Measurements from ENCODE around the gene CDKN2A.

Gene CDKN2A

DNA sequence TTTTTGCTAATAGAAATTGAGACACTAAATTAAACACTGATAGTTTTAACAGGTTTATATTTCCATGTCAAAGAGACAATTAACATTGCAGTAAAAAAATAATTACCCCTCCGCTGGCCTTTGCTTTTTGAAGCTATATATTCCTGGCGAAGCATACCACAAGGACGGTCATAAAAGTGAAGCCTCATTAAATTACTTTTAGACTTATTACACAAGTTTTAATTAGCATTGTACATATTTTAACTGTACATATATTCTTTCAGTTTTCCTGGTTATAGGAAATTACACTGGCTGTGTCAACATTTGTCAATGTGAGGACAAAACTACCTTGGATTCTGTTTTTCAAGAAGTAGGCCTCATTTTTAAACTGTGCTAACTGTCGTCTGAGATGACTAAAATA lies 1.2 kb downstream of the CDKN2A start:
- Histone ChIP-seq H3K9me3 (ENCODE audit: control insufficient read depth in 1 of 2, low read length in 2 of 2) (no peaks in the 10 kb centered on the region), H3K27me3 (ENCODE audit: low read depth, low read length) (peaks cover 34% of the 10 kb centered on the region), H3K4me3 (ENCODE audit: low read depth in 1 of 2, low read length in 2 of 2) (no peak overlapping the region), H3K27ac (ENCODE audit: low read length) (no peak overlapping the region), H3K36me3 (ENCODE audit: control insufficient read depth in 1 of 2, insufficient read depth in 2 of 2, low read length in 2 of 2) (peaks cover 0 to 3% of the 10 kb centered on the region in 2 donors), H3K4me1 (ENCODE audit: control insufficient read depth in 1 of 2, insufficient read depth in 2 of 2, low read length in 2 of 2) (peaks cover 0 to 13% of the 10 kb centered on the region in 2 donors)

DNA sequence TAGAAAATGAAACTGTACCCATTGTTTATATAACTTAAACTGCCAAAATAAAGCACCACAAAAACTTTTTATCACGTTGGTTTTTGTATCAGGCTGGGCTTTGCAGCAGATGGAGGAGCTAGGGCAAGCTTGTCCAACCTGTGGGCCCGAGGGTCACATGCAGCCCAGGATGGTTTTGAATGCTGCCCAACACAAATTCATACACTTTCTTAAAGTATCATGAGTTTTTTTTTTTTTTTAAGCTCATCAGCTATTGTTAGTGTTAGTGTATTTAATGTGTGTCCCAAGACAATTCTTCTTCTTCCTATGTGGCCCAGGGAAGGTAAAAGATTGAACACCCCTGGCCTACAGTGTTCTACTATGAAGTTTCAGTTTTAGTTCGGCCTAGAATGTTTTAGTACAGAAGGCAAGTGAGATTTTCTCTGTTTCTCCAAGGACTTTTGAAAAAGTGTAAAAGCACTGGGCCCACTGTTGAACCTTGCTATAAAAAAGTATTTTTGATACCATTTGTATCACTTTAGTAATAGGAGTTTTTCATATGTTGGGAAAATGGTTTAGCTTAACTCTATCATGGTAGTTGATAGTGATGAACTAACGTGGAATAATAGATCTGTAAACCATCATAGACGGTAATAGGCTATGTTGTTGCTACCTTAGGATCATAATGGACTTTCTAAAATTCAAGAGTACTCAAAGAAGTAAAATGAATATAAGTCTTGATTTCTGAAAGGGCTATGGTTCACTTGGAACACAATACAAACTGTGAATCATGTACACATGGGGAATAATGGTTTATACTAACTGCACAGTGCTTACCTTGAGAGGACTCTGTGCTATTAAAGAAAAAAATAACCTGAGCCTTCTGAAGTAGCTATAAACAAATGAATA lies 2.9 kb downstream of the CDKN2A start:
- H3K27me3 ChIP-seq (ENCODE audit: low read depth, low read length): peaks cover 34% of the 10 kb centered on the region
- H3K4me1 ChIP-seq (ENCODE audit: control insufficient read depth in 1 of 2, insufficient read depth in 2 of 2, low read length in 2 of 2): peaks cover 0 to 13% of the 10 kb centered on the region in 2 donors
- H3K36me3 ChIP-seq (ENCODE audit: control insufficient read depth in 1 of 2, insufficient read depth in 2 of 2, low read length in 2 of 2): peaks cover 0 to 3% of the 10 kb centered on the region in 2 donors
- no peaks in the 10 kb centered on the region for H3K9me3 ChIP-seq (ENCODE audit: control insufficient read depth in 1 of 2, low read length in 2 of 2)
- H3K27ac ChIP-seq (ENCODE audit: low read length): no peak overlapping the region
- H3K4me3 ChIP-seq (ENCODE audit: low read depth in 1 of 2, low read length in 2 of 2): no peak overlapping the region

DNA sequence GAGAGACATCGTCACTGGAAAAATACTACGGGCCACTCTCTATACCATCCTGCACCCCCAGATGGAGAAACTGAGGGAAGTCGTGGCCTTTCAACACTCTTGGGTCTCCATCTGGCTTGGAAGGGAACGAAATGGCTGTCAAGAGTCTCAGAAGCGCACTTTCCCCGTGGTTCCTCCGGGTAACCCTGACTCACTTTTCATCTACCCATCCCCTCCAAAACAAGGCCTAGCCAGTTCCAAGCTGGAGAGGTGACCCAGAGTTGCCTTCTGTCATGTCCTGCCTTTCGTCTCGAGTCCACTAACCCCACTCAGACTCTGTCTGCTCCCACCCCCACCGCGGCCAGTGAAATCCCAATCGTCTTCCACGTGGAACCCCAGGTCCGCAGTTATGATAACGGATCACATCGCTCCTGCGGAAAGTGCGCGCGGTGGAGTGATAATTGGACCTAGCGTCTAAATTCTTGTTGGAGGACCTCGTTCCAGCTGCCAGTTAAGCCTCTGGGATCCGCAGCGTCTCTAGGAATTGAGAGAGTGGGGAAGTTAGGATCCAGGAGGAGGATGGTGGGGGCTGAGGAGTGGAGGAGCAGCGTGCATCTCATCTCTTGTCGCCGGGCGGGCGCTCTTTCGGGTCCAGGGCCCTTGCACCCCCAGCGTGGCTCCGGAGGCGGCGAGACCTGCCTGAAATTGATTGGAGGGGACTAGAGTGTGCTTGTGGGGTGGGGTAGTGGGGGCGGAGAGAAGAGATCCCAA lies 4.6 kb downstream of the CDKN2A start:
- no peak overlapping the region for H3K27ac ChIP-seq (ENCODE audit: low read length)
- H3K36me3 ChIP-seq (ENCODE audit: control insufficient read depth in 1 of 2, insufficient read depth in 2 of 2, low read length in 2 of 2): no peaks in the 10 kb centered on the region
- H3K27me3 ChIP-seq (ENCODE audit: low read depth, low read length): peaks cover 34% of the 10 kb centered on the region
- no peaks in the 10 kb centered on the region for H3K9me3 ChIP-seq (ENCODE audit: control insufficient read depth in 1 of 2, low read length in 2 of 2)
- peaks cover 0 to 7% of the 10 kb centered on the region in 2 donors for H3K4me1 ChIP-seq (ENCODE audit: control insufficient read depth in 1 of 2, insufficient read depth in 2 of 2, low read length in 2 of 2)
- H3K4me3 ChIP-seq (ENCODE audit: low read depth in 1 of 2, low read length in 2 of 2): no peak overlapping the region

DNA sequence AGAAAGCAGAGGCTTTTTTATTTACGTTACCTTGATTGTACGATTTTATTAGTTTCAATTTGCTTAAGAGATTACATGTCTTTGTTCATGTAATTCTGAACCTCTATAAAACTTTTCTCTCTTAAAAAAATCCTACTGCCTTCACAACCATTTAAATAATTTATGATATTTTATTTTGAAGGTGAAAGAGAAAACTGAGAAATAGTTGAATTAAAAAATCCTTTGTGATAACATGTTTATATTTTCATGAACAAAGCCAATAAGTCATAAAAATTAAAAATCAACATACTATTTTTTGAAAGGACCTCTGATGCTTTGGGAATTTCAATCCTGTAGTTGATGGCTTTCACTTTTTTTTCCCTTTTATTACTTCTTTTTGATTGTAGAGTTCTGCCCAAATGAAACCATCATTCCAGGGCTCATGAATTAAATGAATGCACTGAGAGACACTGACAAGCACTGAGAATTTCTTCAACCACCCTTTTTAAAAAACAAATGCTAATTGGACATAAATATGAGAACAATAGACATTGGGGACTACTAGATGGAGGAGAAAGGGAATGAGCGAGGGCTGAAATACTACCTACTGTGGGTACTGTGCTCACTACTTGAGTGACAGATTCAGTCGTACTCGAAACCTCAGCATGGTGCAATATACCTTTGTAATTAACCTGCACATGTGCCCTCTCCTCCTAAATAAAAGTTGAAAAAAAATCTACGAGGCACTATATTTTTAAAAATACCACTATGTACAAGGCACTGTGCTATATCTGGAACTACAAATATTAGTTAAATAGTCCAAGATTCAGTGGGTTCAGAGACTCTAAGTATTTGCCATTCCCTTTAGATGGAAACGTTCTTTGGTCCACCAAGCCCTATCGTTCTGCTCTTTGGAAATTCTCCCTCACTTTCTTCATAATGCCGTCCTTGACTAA lies 5.9 kb downstream of the CDKN2A start:
- H3K4me3 ChIP-seq (ENCODE audit: low read depth in 1 of 2, low read length in 2 of 2): no peak overlapping the region
- H3K27me3 ChIP-seq (ENCODE audit: low read depth, low read length): peaks cover 35% of the 10 kb centered on the region
- H3K9me3 ChIP-seq (ENCODE audit: control insufficient read depth in 1 of 2, low read length in 2 of 2): no peaks in the 10 kb centered on the region
- no peaks in the 10 kb centered on the region for H3K4me1 ChIP-seq (ENCODE audit: control insufficient read depth in 1 of 2, insufficient read depth in 2 of 2, low read length in 2 of 2)
- no peak overlapping the region for H3K27ac ChIP-seq (ENCODE audit: low read length)
- no peaks in the 10 kb centered on the region for H3K36me3 ChIP-seq (ENCODE audit: control insufficient read depth in 1 of 2, insufficient read depth in 2 of 2, low read length in 2 of 2)

DNA sequence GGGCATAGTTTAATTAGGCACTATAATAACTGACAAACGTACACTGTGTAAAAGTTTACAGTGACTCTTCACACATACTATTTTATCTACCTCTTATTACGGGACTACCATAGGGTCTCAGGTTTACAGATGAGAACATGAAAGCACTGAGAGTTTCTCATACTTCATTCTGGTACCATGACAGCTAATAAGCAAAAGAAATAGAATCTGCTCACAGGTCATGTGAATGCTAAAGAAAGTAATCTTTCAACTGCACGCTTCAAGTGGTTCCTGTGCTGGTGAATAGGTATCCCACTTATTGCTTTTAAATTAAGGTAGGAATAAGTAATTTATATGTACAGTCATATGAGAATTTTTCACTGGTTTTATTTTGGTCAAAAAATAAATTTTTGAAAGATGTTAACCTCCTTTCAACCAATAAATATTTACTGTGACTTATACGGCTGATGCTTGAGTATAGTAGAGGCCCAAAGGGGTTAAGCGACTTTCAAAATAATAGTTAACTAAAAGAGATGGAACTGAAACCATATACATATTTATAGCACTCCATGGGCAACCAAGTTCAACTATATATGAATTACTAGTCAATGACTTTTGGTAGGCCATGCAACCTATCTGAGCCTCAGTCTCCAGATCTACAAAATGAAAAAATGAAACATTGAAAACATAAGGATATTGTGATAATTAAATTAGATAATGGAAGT lies 8.1 kb downstream of the CDKN2A start:
- peaks cover 29% of the 10 kb centered on the region for H3K27me3 ChIP-seq (ENCODE audit: low read depth, low read length)
- no peaks in the 10 kb centered on the region for H3K9me3 ChIP-seq (ENCODE audit: control insufficient read depth in 1 of 2, low read length in 2 of 2)
- no peaks in the 10 kb centered on the region for H3K36me3 ChIP-seq (ENCODE audit: control insufficient read depth in 1 of 2, insufficient read depth in 2 of 2, low read length in 2 of 2)
- no peaks in the 10 kb centered on the region for H3K4me1 ChIP-seq (ENCODE audit: control insufficient read depth in 1 of 2, insufficient read depth in 2 of 2, low read length in 2 of 2)
- H3K4me3 ChIP-seq (ENCODE audit: low read depth in 1 of 2, low read length in 2 of 2): no peak overlapping the region
- H3K27ac ChIP-seq (ENCODE audit: low read length): no peak overlapping the region

DNA sequence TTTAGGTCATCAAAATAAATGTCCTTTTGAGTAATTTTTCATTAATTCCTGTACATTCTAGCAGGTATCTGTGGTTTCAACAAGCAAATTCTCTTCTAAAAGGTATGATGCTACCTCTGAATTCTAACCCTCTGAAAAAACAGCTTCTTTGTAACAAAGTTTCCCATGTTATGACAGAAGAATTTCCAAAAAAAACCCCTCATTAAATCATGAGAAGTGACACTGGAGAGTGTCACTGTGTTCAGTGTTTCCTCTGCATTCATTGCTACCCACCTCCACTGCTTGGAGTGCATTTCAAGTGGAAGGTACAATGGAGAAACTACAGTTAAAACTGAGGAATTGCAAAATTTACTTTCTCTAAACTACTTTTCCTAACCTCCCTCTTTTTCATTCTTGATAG lies 10.1 kb downstream of the CDKN2A start:
- Histone ChIP-seq H3K36me3 (ENCODE audit: control insufficient read depth in 1 of 2, insufficient read depth in 2 of 2, low read length in 2 of 2) (no peaks in the 10 kb centered on the region), H3K4me3 (ENCODE audit: low read depth in 1 of 2, low read length in 2 of 2) (no peak overlapping the region), H3K27me3 (ENCODE audit: low read depth, low read length) (peaks cover 22% of the 10 kb centered on the region), H3K4me1 (ENCODE audit: control insufficient read depth in 1 of 2, insufficient read depth in 2 of 2, low read length in 2 of 2) (no peaks in the 10 kb centered on the region), H3K27ac (ENCODE audit: low read length) (no peak overlapping the region), H3K9me3 (ENCODE audit: control insufficient read depth in 1 of 2, low read length in 2 of 2) (peaks cover 0 to 5% of the 10 kb centered on the region in 2 donors)

DNA sequence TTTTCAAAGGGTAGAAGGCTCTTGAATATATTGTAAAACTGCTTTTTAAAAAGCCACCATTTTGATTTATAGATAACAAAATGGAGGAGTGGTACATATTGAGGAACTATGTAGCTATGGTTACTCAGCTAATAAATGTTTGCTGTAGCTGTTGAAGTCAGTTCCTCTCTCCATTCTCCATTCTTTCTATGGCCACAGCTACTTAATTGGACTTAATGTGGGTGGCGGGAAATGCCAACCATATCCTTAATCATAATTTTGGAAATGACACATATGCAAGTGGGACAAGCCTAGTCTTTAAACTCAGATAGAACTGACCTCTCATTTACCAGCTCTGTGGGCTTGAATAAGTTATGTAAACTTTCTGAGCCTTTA lies 10.6 kb downstream of the CDKN2A start:
- Histone ChIP-seq H3K36me3 (ENCODE audit: control insufficient read depth in 1 of 2, insufficient read depth in 2 of 2, low read length in 2 of 2) (no peaks in the 10 kb centered on the region), H3K27ac (ENCODE audit: low read length) (no peak overlapping the region), H3K27me3 (ENCODE audit: low read depth, low read length) (peaks cover 20% of the 10 kb centered on the region), H3K4me3 (ENCODE audit: low read depth in 1 of 2, low read length in 2 of 2) (no peak overlapping the region), H3K4me1 (ENCODE audit: control insufficient read depth in 1 of 2, insufficient read depth in 2 of 2, low read length in 2 of 2) (no peaks in the 10 kb centered on the region), H3K9me3 (ENCODE audit: control insufficient read depth in 1 of 2, low read length in 2 of 2) (peaks cover 0 to 5% of the 10 kb centered on the region in 2 donors)

DNA sequence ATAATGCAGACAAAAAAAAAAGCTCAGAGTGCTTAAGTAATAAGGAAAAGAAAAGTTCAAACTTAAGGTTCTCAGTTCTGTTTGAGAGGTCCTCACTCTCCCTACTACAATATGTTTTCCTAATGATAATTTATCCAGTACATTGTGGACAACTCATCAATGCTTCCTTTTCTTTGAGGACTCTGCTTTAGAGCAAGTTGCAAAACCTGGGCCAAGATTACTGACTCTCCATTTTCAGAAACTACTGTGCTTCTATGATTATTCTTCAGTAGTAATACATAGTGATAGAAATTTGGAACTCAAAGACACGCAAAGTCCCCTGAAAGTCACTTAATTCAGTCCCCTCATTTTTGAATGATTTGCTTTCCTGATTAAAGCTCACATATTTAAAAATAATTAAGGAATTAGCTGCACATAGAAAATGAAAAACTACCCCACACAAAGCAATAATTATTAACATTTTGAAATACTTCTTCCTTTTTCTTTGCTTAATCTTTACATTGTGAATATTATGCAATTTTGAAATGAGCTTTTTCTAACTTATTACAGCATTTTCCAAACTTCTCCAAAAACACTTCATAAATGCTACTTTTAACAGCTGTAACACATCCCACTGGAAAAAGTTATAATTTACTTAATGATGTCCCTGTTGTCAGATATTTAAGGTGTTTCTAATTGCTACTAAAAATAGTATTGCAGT lies 11.2 kb downstream of the CDKN2A start:
- Histone ChIP-seq H3K27ac (ENCODE audit: low read length) (no peak overlapping the region), H3K4me1 (ENCODE audit: control insufficient read depth in 1 of 2, insufficient read depth in 2 of 2, low read length in 2 of 2) (no peaks in the 10 kb centered on the region), H3K27me3 (ENCODE audit: low read depth, low read length) (peaks cover 16% of the 10 kb centered on the region)

DNA sequence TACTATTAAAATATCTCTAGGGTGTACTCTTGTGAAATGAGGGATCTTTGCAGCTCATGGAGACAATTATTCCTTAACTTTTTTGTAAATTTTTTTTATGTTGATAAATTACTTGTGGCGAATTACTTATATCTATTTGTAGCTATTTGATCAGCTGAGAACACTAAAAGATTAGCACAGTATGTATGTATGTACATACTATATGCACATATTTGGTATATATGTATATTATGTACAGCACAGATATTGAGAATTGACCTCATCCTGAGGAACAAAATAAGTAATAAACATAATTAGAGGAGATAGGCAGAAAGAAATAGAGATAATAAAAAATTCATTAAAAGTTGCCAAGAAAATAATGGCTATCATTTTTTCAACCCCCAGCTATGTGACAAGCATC lies 11.8 kb downstream of the CDKN2A start:
- Histone ChIP-seq H3K27ac (ENCODE audit: low read length) (no peak overlapping the region), H3K9me3 (ENCODE audit: control insufficient read depth in 1 of 2, low read length in 2 of 2) (peaks cover 0 to 5% of the 10 kb centered on the region in 2 donors), H3K36me3 (ENCODE audit: control insufficient read depth in 1 of 2, insufficient read depth in 2 of 2, low read length in 2 of 2) (no peaks in the 10 kb centered on the region), H3K27me3 (ENCODE audit: low read depth, low read length) (peaks cover 21% of the 10 kb centered on the region), H3K4me1 (ENCODE audit: control insufficient read depth in 1 of 2, insufficient read depth in 2 of 2, low read length in 2 of 2) (no peaks in the 10 kb centered on the region), H3K4me3 (ENCODE audit: low read depth in 1 of 2, low read length in 2 of 2) (no peak overlapping the region)

More for the DNA sequence above, 11.2 kb downstream of the CDKN2A start:
- H3K9me3 ChIP-seq (ENCODE audit: control insufficient read depth in 1 of 2, low read length in 2 of 2): peaks cover 0 to 5% of the 10 kb centered on the region in 2 donors
- no peak overlapping the region for H3K4me3 ChIP-seq (ENCODE audit: low read depth in 1 of 2, low read length in 2 of 2)
- H3K36me3 ChIP-seq (ENCODE audit: control insufficient read depth in 1 of 2, insufficient read depth in 2 of 2, low read length in 2 of 2): no peaks in the 10 kb centered on the region

DNA sequence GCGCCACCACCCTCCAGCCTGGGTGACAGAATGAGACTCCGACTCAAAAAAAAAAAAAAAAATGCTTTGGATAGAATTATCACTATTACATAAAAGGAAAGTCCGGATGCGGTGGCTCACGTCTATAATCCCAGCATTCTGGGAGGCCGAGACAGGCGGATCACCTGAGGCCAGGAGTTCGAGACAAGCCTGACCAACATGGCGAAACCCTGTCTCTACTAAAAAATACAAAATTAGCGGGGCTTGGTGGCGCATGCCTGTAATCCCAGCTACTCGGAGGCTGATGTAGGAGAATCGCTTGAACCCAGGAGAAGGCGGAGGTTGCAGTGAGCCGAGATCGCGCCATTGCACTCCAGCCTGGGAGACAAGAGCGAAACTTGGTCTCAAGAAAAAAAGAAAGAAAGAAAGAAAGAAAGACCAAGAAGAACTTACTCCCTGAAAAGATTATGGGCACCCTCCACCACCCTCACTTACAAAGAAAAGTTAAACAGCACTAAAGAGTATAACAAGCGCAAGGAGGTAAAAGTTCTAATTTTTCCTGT lies 17.8 kb downstream of the CDKN2A start:
- H3K4me1 ChIP-seq (ENCODE audit: control insufficient read depth in 1 of 2, insufficient read depth in 2 of 2, low read length in 2 of 2): peaks cover 0 to 17% of the 10 kb centered on the region in 2 donors
- no peaks in the 10 kb centered on the region for H3K36me3 ChIP-seq (ENCODE audit: control insufficient read depth in 1 of 2, insufficient read depth in 2 of 2, low read length in 2 of 2)
- peaks cover 72% of the 10 kb centered on the region for H3K27me3 ChIP-seq (ENCODE audit: low read depth, low read length)
- peaks cover 0 to 5% of the 10 kb centered on the region in 2 donors for H3K9me3 ChIP-seq (ENCODE audit: control insufficient read depth in 1 of 2, low read length in 2 of 2)
- no peak overlapping the region for H3K27ac ChIP-seq (ENCODE audit: low read length)
- no peak overlapping the region for H3K4me3 ChIP-seq (ENCODE audit: low read depth in 1 of 2, low read length in 2 of 2)

Measured in muscle layer of duodenum (tissue), 2 donors.